CD4-positive, alpha-beta T cell (primary cell): ENCODE results near the gene PAFAH1B2. TPM values are rescaled to one million over a fixed set of nuclear protein-coding genes. Genes with fewer than 3 reads are reported as not detected.

Source experiments
- ATAC-seq: fragments of 200-7000 bp; cut with Tn5 transposase; one replicate; pipeline ENCODE4 v1.10.0; 2022; ENCODE audit warnings: mild to moderate bottlenecking; ENCODE audit not compliant: poor library complexity
- CTCF ChIA-PET: fragments of 350-600 bp; sonication (Branson Sonifier 250); formaldehyde crosslinking; loops from one replicate; lab custom pipeline; 2021; ENCODE audit warnings: antibody characterized with exemption, inconsistent platforms; lab: Charles Lee
- POLR2A ChIA-PET: fragments of 350-600 bp; sonication (Branson Sonifier 250); formaldehyde crosslinking; loops from one replicate; lab custom pipeline; 2021; ENCODE audit warnings: antibody characterized with exemption, inconsistent platforms; lab: Charles Lee
- DNase-seq, 14 experiments: peaks; one replicate each; pipeline ENCODE4 v3.0.0-alpha.2; 2013 to 2020; ENCODE audit warnings: mixed read lengths in 2 of 14
- H3K27ac ChIP-seq, 2 donors: one replicate each; pipeline versions ENCODE4 v1.5.1 to v1.7.0; 2013; ENCODE audit warnings: low read length in 2 of 2, low read depth in 1 of 2, mild to moderate bottlenecking in 1 of 2
- H3K27me3 ChIP-seq, 2 experiments: 1 replicate in 1 of 2; 2 replicates in 1 of 2; pipeline versions ENCODE4 v1.6.1 to v1.7.0; 2013; ENCODE audit warnings: low read length in 2 of 2, control low read depth in 1 of 2, mild to moderate bottlenecking in 1 of 2, moderate library complexity in 1 of 2; ENCODE audit not compliant: insufficient read depth in 2 of 2, control insufficient read depth in 1 of 2
- H3K36me3 ChIP-seq: one replicate; pipeline ENCODE4 v1.6.1; 2013; ENCODE audit warnings: low read length, control low read depth; ENCODE audit not compliant: insufficient read depth
- H3K4me1 ChIP-seq: one replicate; pipeline ENCODE4 v1.6.1; 2013; ENCODE audit warnings: low read length, control low read depth; ENCODE audit not compliant: insufficient read depth
- H3K4me3 ChIP-seq: one replicate; pipeline ENCODE4 v1.5.1; 2013; ENCODE audit warnings: mild to moderate bottlenecking, low read length, moderate library complexity
- H3K9me3 ChIP-seq, 2 experiments: 1 replicate in 1 of 2; 2 replicates in 1 of 2; pipeline versions ENCODE4 v1.6.1 to v1.7.0; 2013; ENCODE audit warnings: low read length in 2 of 2, mild to moderate bottlenecking in 2 of 2, control low read depth in 1 of 2, moderate library complexity in 1 of 2; ENCODE audit not compliant: control insufficient read depth in 1 of 2, insufficient read depth in 1 of 2
- H3K27ac Mint-ChIP-seq: one replicate; pipeline ENCODE4 v1.8.0; 2020; ENCODE audit warnings: mixed read lengths
- H3K27me3 Mint-ChIP-seq: one replicate; pipeline ENCODE4 v1.8.0; 2021; ENCODE audit warnings: mixed read lengths
- H3K36me3 Mint-ChIP-seq: one replicate; pipeline ENCODE4 v1.8.0; 2021; ENCODE audit warnings: low read depth, mixed read lengths
- H3K4me1 Mint-ChIP-seq: one replicate; pipeline ENCODE4 v1.8.0; 2021; ENCODE audit warnings: low read depth, mixed read lengths
- H3K4me3 Mint-ChIP-seq: one replicate; pipeline ENCODE4 v1.8.0; 2020; ENCODE audit warnings: mild to moderate bottlenecking, mixed read lengths
- H3K9me3 Mint-ChIP-seq: one replicate; pipeline ENCODE4 v1.8.0; 2020; ENCODE audit warnings: mixed read lengths
- intact Hi-C, 2 experiments: fragments of 100-400 bp; cut with DNase I in 1 of 2; cut with micrococcal nuclease in 1 of 2; formaldehyde crosslinking; loops; one replicate each; pipeline versions ENCODE4 v1.15.1 to v1.9.0; 2023 to 2025; cut with DNase I, micrococcal nuclease
- total RNA-seq, 174 experiments: library from RNA in 2 of 174; stranded (reverse) in 2 of 174; gene quantifications; one replicate each; pipeline ENCODE4 v1.2.3 and lab custom pipeline; 2021 to 2026
- TF ChIP-seq, protein P1 (sequence below): fragments of 200-600 bp; IDR thresholded peaks from one replicate; pipeline ENCODE4 v1.8.0; 2022; ENCODE audit warnings: antibody characterized with exemption, mild to moderate bottlenecking

The PAFAH1B2 gene
- total RNA-seq, 2 experiments from 2014 or later: 44.3 to 45.6 TPM

DNA sequence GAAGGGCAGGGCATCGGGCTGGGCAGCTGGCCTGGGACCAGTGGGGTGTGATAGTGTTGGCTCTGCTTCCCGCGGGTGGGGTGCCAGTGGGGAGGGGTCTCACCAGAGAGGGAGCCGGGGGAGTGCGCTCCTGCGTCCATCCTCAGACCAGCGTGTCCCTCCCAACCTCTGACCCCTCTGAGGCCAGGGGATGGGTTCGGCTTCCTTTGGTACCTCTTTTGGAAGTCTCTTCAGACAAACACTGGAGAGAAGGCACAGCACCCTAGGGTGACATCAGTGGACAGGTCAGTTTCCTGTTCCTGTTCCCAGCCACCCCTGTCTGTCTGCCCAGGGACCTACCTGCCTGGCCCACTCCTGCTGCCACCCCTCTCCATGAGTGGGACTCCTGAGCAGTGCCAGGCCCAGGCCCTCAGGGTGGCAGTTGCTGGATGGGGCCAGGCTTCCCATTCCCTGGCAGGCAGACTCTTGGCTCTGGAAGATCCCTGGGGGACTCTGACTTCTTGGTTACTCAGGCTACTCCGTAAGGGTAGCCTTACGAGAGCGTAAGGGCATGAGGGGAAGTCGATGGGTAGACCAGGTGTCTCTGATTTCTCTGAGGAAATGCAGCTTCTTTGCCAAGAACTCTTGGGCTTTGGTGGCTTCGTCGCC is 57.7 kb downstream of the PAFAH1B2 start:
- H3K9me3 ChIP-seq: no peaks in the 10 kb centered on the region
- H3K4me1 ChIP-seq: no peaks in the 10 kb centered on the region
- Mint-ChIP-seq H3K4me3 (no peak overlapping the region), H3K27ac (no peak overlapping the region), H3K27me3 (no peaks in the 10 kb centered on the region), H3K4me1 (peaks cover 6% of the 10 kb centered on the region), H3K36me3 (peaks cover 29% of the 10 kb centered on the region), H3K9me3 (no peaks in the 10 kb centered on the region)
- H3K36me3 ChIP-seq: peaks cover 32% of the 10 kb centered on the region
- CTCF ChIA-PET: interaction anchor here (0.6 kb wide), 1 partner anchor 21 kb away, joined by 3 read pairs; no protein-coding TSS in a partner anchor
- intact Hi-C loops: no loop called here
- no peak for DNase-seq
- H3K27ac ChIP-seq: no peak overlapping the region
- ATAC-seq: no peak
- no peak overlapping the region for H3K4me3 ChIP-seq
- no peaks in the 10 kb centered on the region for H3K27me3 ChIP-seq
- TF ChIP-seq, protein P1, sequence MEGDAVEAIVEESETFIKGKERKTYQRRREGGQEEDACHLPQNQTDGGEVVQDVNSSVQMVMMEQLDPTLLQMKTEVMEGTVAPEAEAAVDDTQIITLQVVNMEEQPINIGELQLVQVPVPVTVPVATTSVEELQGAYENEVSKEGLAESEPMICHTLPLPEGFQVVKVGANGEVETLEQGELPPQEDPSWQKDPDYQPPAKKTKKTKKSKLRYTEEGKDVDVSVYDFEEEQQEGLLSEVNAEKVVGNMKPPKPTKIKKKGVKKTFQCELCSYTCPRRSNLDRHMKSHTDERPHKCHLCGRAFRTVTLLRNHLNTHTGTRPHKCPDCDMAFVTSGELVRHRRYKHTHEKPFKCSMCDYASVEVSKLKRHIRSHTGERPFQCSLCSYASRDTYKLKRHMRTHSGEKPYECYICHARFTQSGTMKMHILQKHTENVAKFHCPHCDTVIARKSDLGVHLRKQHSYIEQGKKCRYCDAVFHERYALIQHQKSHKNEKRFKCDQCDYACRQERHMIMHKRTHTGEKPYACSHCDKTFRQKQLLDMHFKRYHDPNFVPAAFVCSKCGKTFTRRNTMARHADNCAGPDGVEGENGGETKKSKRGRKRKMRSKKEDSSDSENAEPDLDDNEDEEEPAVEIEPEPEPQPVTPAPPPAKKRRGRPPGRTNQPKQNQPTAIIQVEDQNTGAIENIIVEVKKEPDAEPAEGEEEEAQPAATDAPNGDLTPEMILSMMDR: no peak
- POLR2A ChIA-PET: interaction anchor here (0.8 to 1.4 kb wide), 2 partner anchors 22 to 30 kb away, joined by 3 read pairs; partner anchors contain the start of gene PCSK7

DNA sequence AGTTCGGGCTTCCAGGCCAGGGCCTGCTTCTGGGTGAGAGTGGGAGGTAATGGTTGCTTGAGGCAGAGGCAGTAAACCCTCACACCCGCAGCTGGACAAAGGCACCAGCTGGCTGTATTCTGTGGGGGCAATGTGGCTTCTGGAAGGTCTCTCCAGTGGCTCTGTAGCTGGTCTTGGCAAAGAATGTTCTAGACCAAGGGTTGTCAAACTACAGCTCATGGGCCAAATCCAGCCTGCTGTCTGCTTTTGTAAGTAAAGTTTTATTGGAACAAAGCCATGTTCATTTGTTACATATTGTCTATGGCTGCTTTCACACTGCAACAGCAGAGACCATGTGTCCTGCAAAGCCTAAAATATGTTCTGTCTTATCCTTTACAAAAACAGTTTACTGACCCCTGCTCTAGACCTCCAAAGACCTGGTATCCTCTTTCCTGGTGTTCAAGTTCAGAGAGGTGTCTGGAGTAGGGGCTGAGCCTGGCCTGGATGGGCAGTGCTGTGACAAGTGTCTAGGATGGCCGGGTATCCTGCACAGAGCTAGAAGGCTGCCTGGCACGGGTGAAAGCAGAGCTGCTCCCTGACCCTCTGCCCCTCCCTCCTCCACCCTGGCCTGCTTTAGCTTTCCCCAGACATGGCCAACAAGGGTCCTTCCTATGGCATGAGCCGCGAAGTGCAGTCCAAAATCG is 58.4 kb downstream of the PAFAH1B2 start:
- TF ChIP-seq, protein P1: no peak
- peak overlapping the region; percentile 24 for H3K27ac Mint-ChIP-seq
- POLR2A ChIA-PET: interaction anchor here (1.2 to 1.4 kb wide), 2 partner anchors 24 to 29 kb away, joined by 3 read pairs; partner anchors contain the start of genes PCSK7 and SIDT2
- H3K36me3 ChIP-seq: peaks cover 32% of the 10 kb centered on the region
- no peaks in the 10 kb centered on the region for H3K9me3 Mint-ChIP-seq
- CTCF ChIA-PET: interaction anchor here (0.6 kb wide), 1 partner anchor 21 kb away, joined by 3 read pairs; no protein-coding TSS in a partner anchor
- no peaks in the 10 kb centered on the region for H3K4me1 ChIP-seq
- intact Hi-C loops: no loop called here
- no peaks in the 10 kb centered on the region for H3K27me3 Mint-ChIP-seq
- peaks cover 29% of the 10 kb centered on the region for H3K36me3 Mint-ChIP-seq
- no peak overlapping the region for H3K27ac ChIP-seq
- no peak for DNase-seq
- H3K9me3 ChIP-seq: no peaks in the 10 kb centered on the region
- H3K4me3 ChIP-seq: no peak overlapping the region
- ATAC-seq: no peak
- H3K4me3 Mint-ChIP-seq: no peak overlapping the region
- peaks cover 6% of the 10 kb centered on the region for H3K4me1 Mint-ChIP-seq
- no peaks in the 10 kb centered on the region for H3K27me3 ChIP-seq

DNA sequence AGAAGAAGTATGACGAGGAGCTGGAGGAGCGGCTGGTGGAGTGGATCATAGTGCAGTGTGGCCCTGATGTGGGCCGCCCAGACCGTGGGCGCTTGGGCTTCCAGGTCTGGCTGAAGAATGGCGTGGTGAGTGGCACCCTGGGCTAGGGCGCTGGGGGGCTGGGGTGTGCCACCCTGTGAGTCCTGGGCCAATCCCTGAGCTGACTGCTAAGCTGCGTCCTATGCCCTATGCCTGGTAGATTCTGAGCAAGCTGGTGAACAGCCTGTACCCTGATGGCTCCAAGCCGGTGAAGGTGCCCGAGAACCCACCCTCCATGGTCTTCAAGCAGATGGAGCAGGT is 59.0 kb downstream of the PAFAH1B2 start:
- H3K9me3 Mint-ChIP-seq: no peaks in the 10 kb centered on the region
- intact Hi-C loops: no loop called here
- no peaks in the 10 kb centered on the region for H3K27me3 Mint-ChIP-seq
- H3K4me3 Mint-ChIP-seq: no peak overlapping the region
- no peak for ATAC-seq
- H3K27ac ChIP-seq: no peak overlapping the region
- TF ChIP-seq, protein P1: no peak
- no peaks in the 10 kb centered on the region for H3K4me1 ChIP-seq
- peaks cover 32% of the 10 kb centered on the region for H3K36me3 ChIP-seq
- DNase-seq: no peak
- CTCF ChIA-PET: no interaction called here
- H3K27ac Mint-ChIP-seq: peak overlapping the region; percentile 58
- H3K9me3 ChIP-seq: no peaks in the 10 kb centered on the region
- H3K27me3 ChIP-seq: no peaks in the 10 kb centered on the region
- H3K4me1 Mint-ChIP-seq: peaks cover 5% of the 10 kb centered on the region
- POLR2A ChIA-PET: interaction anchor here (1.2 to 1.4 kb wide), 2 partner anchors 25 to 29 kb away, joined by 3 read pairs; partner anchors contain the start of genes PCSK7 and SIDT2
- H3K4me3 ChIP-seq: no peak overlapping the region
- peaks cover 29% of the 10 kb centered on the region for H3K36me3 Mint-ChIP-seq
